Type B pancreatic cell (in vitro differentiated cells): ENCODE results near the gene ELOVL5. TPM values are rescaled to one million over a fixed set of nuclear protein-coding genes. Genes with fewer than 3 reads are reported as not detected.

Experiments used
- DNase-seq: peaks from one replicate; pipeline ENCODE4 v3.0.0; 2021; ENCODE audit warnings: mixed read lengths; ENCODE audit not compliant: unreplicated experiment; ENCODE audit errors: extremely low spot score
- H3K27ac Mint-ChIP-seq: 2 replicates; pipeline ENCODE4 v1.8.0; 2021; ENCODE audit warnings: mild to moderate bottlenecking, mixed read lengths
- H3K27me3 Mint-ChIP-seq: 2 replicates; pipeline ENCODE4 v1.8.0; 2021; ENCODE audit warnings: mixed read lengths
- H3K36me3 Mint-ChIP-seq: 2 replicates; pipeline ENCODE4 v1.8.0; 2021; ENCODE audit warnings: mixed read lengths
- H3K4me1 Mint-ChIP-seq: one replicate; pipeline ENCODE4 v1.8.0; 2021; ENCODE audit warnings: mixed read lengths; ENCODE audit not compliant: unreplicated experiment
- H3K4me3 Mint-ChIP-seq: 2 replicates; pipeline ENCODE4 v1.8.0; 2021; ENCODE audit warnings: mild to moderate bottlenecking, mixed read lengths
- H3K9me3 Mint-ChIP-seq: 2 replicates; pipeline ENCODE4 v1.8.0; 2021; ENCODE audit warnings: mixed read lengths
- CTCF ChIP-seq: fragments of 200-600 bp; sonication (generic); conservative IDR thresholded peaks from 2 replicates; pipeline ENCODE4 v1.5.0; 2021; ENCODE audit warnings: antibody characterized with exemption, mild to moderate bottlenecking
- total RNA-seq: library from RNA; stranded (reverse); gene quantifications from 2 replicates; pipeline ENCODE4 v1.2.1, GENCODE V29; 2021; ENCODE audit warnings: low replicate concordance

Gene ELOVL5
- total RNA-seq, 1 donor from 2014 or later, result 103 TPM

GRCh38 chr6:53342217-53342616 is 6.5 kb downstream of the ELOVL5 start:
- Mint-ChIP-seq H3K36me3 (peaks cover 10% of the 10 kb centered on the region), H3K27me3 (no peaks in the 10 kb centered on the region), H3K4me3 (no peak overlapping the region), H3K27ac (no peak overlapping the region), H3K4me1 (peaks cover 36% of the 10 kb centered on the region), H3K9me3 (no peaks in the 10 kb centered on the region)
- no peak for TF ChIP-seq CTCF
- DNase-seq, result no peak

GRCh38 chr6:53340536-53340935 is 8.2 kb downstream of the ELOVL5 start:
- peaks cover 25% of the 10 kb centered on the region for H3K4me1 Mint-ChIP-seq
- no peak for TF ChIP-seq CTCF
- no peak overlapping the region for H3K4me3 Mint-ChIP-seq
- H3K36me3 Mint-ChIP-seq, result peaks cover 15% of the 10 kb centered on the region
- no peak overlapping the region for H3K27ac Mint-ChIP-seq
- no peaks in the 10 kb centered on the region for H3K9me3 Mint-ChIP-seq
- no peak for DNase-seq
- H3K27me3 Mint-ChIP-seq, result no peaks in the 10 kb centered on the region

GRCh38 chr6:53339424-53339823 is 9.3 kb downstream of the ELOVL5 start:
- H3K27ac Mint-ChIP-seq, result no peak overlapping the region
- no peaks in the 10 kb centered on the region for H3K9me3 Mint-ChIP-seq
- H3K27me3 Mint-ChIP-seq, result no peaks in the 10 kb centered on the region
- H3K36me3 Mint-ChIP-seq, result peaks cover 17% of the 10 kb centered on the region
- no peak overlapping the region for H3K4me3 Mint-ChIP-seq
- DNase-seq, result no peak
- H3K4me1 Mint-ChIP-seq, result peaks cover 32% of the 10 kb centered on the region
- TF ChIP-seq CTCF, result no peak

GRCh38 chr6:53338304-53338703 is 10.4 kb downstream of the ELOVL5 start:
- no peak for DNase-seq
- no peak for TF ChIP-seq CTCF
- Mint-ChIP-seq H3K36me3 (peaks cover 17% of the 10 kb centered on the region), H3K4me3 (no peak overlapping the region), H3K4me1 (peaks cover 22% of the 10 kb centered on the region), H3K27me3 (no peaks in the 10 kb centered on the region), H3K9me3 (no peaks in the 10 kb centered on the region), H3K27ac (no peak overlapping the region)

GRCh38 chr6:53336070-53336469 is 12.7 kb downstream of the ELOVL5 start:
- Mint-ChIP-seq H3K4me1 (peaks cover 20% of the 10 kb centered on the region), H3K4me3 (no peak overlapping the region), H3K27me3 (no peaks in the 10 kb centered on the region), H3K9me3 (no peaks in the 10 kb centered on the region), H3K36me3 (peaks cover 27% of the 10 kb centered on the region), H3K27ac (no peak overlapping the region)
- no peak for TF ChIP-seq CTCF
- DNase-seq, result no peak
